Measurements from ENCODE around the gene ABHD18. TPM values are rescaled to one million over a fixed set of nuclear protein-coding genes. Genes with fewer than 3 reads are reported as not detected.
A peak's percentile ranks its signal among the peaks of the same experiment; 100 is the strongest.

Gene ABHD18
- polyA plus RNA-seq, 1 of the 3 experiments (the other 2 are of a cell fraction): 2.0 TPM

DNA sequence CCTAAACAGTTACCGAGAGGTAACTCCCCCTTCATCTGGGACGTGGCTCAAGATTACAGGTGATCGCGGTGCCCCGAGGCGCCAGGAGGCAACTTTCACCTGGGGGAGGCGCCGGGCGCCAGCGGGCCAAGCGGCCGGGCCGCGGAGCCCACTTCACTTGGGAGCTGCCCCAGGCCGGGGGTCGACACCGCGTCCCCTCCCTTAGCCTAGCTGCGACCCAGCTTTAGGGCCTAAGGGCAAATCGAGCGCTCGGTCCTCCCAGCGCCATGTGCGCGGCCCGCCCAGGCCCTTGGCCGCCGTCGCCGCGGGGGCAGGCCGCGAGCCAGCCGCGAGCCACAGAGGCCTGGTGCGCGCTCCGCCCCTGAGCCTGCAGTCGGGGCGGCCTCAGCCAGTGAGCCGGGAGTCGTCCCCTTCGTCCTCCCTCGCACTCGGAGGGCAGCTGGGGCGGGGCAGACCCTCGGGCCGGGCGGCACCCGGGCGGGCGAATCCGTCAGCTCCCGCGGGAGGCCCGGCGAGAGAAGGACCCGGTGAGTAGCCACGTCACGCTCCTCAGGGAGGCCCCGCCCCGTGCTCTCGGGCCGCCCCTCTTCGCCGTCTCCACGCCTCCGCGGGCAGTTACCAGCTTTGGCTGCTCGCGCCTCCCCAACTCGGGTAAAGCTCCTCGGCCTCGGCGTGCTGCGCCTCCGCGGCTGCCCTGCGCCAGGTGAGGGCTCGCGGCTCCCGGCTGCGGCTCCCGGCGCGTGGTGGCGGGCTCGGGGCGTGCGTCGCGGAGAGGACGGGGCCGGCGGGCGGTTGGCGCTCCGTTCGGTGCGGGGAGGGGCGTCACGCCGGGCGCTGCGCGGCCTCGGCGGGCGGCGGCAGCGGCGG lies 95.7 kb downstream of the ABHD18 start, which contains the start of gene LARP1B:
Gene LARP1B, plus strand, starts transcription at position 614 of the 867 bp plus-strand sequence. CDS start 13,640 bp downstream, outside the sequence.
- ChIA-PET POLR2A (interaction anchor here (0.5 to 1.9 kb wide), 10 partner anchors 10 to 1652 kb away, joined by 3 to 26 read pairs (median 4); partner anchors contain the start of genes ABHD18, MFSD8 and PLK4), CTCF (interaction anchor here (1.0 to 2.1 kb wide), 2 partner anchors 9 to 131 kb away, joined by 3 to 9 read pairs; no protein-coding TSS in a partner anchor)
- Histone ChIP-seq H3K9me3 (no peaks in the 10 kb centered on the region), H3K79me2 (ENCODE audit: insufficient read depth) (peaks cover 42% of the 10 kb centered on the region), H3K27me3 (ENCODE audit: insufficient read depth) (no peaks in the 10 kb centered on the region), H3K36me3 (replicated peaks in 1 of 2; ENCODE audit: control insufficient read depth in 1 of 2, insufficient read depth in 2 of 2, low read length in 1 of 2) (no peaks in the 10 kb centered on the region), H3K9ac (peak within 1 kb of the TSS; percentile 98), H3K27ac (ENCODE audit: low read depth in 2 of 2, low read length in 1 of 2) (peak within 1 kb of the TSS; percentile 89 to 94), H3K4me1 (ENCODE audit: control insufficient read depth in 1 of 2, insufficient read depth in 2 of 2, low read depth in 1 of 2, low read length in 1 of 2) (no peaks in the 10 kb centered on the region; a peak in 1 of 4 replicates), H4K20me1 (ENCODE audit: insufficient read depth) (peaks cover 13% of the 10 kb centered on the region; the same call in 1 of the 2 replicates), H3F3A (replicated peaks; ENCODE audit: insufficient read depth) (peaks cover 5% of the 10 kb centered on the region), H2AFZ (ENCODE audit: low read depth) (peak within 1 kb of the TSS; percentile 98), H3K9me2 (no peaks in the 10 kb centered on the region), H3K4me3 (ENCODE audit: low read depth in 2 of 2, low read length in 1 of 2) (peak within 1 kb of the TSS; percentile 70 to 94), H3K4me2 (peak within 1 kb of the TSS; percentile 91)
- TF ChIP-seq RCOR1 (IDR thresholded peaks at IDR 0.05; ENCODE audit: low read length): no peak
- peak; percentile 95 for TF ChIP-seq CHD2 (IDR thresholded peaks at IDR 0.05; ENCODE audit: low read length, partially characterized antibody)
- TF ChIP-seq MAX (IDR thresholded peaks at IDR 0.05; ENCODE audit: low read depth): peak; percentile 59; the same call in 1 of the 2 replicates
- TF ChIP-seq USF1 (IDR thresholded peaks at IDR 0.05; ENCODE audit: borderline replicate concordance, low read depth): no peak
- TF ChIP-seq PBX3 (IDR thresholded peaks at IDR 0.05): peak; percentile 10; the same call in 1 of the 2 replicates
- TF ChIP-seq SIN3A (IDR thresholded peaks at IDR 0.05; ENCODE audit: borderline replicate concordance, low read depth, low read length): peak; percentile 34; the same call in 1 of the 2 replicates
- TF ChIP-seq POLR2AphosphoS5 (IDR thresholded peaks at IDR 0.05; ENCODE audit: low read depth, low read length): peak; percentile 72
- 0 out of 2 replicates have a peak, but pooled peaks have one; percentile 51 for TF ChIP-seq REST (IDR thresholded peaks at IDR 0.05; ENCODE audit: low read depth, low read length)
- no peak for TF ChIP-seq JUND (IDR thresholded peaks at IDR 0.05)
- TF ChIP-seq, protein P1, sequence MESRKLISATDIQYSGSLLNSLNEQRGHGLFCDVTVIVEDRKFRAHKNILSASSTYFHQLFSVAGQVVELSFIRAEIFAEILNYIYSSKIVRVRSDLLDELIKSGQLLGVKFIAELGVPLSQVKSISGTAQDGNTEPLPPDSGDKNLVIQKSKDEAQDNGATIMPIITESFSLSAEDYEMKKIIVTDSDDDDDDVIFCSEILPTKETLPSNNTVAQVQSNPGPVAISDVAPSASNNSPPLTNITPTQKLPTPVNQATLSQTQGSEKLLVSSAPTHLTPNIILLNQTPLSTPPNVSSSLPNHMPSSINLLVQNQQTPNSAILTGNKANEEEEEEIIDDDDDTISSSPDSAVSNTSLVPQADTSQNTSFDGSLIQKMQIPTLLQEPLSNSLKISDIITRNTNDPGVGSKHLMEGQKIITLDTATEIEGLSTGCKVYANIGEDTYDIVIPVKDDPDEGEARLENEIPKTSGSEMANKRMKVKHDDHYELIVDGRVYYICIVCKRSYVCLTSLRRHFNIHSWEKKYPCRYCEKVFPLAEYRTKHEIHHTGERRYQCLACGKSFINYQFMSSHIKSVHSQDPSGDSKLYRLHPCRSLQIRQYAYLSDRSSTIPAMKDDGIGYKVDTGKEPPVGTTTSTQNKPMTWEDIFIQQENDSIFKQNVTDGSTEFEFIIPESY (IDR thresholded peaks at IDR 0.05; ENCODE audit: borderline replicate concordance, low read depth): peak; percentile 86
- peak; percentile 87 for TF ChIP-seq MXI1 (IDR thresholded peaks at IDR 0.05; ENCODE audit: low read depth, low read length)
- TF ChIP-seq FOXJ3 (CRISPR knock-in tag; IDR thresholded peaks at IDR 0.05): no peak
- no peak; the same call in 1 of the 2 replicates for TF ChIP-seq NFIC (IDR thresholded peaks at IDR 0.05; ENCODE audit: borderline replicate concordance)
- 0 out of 2 replicates have a peak, but pooled peaks have one; percentile 72 for TF ChIP-seq TAF1 (IDR thresholded peaks at IDR 0.05; ENCODE audit: borderline replicate concordance, low read depth, low read length)
- WGBS (ENCODE audit: low lambda C conversion rate): 0% methylated on average over 15 of the region's 112 CpGs
- peak; percentile 98 for DNase-seq
